Measurements from ENCODE around the gene GLT8D2. TPM values are rescaled to one million over a fixed set of nuclear protein-coding genes. Genes with fewer than 3 reads are reported as not detected.

GLT8D2 gene
- total and polyA plus RNA-seq, 7 donors, result 1.6 to 53.2 (median 12.5) TPM

- peak; percentile 83 to 89 for TF ChIP-seq POLR2A (IDR thresholded peaks at IDR 0.05)
- TF ChIP-seq EP300 (IDR thresholded peaks at IDR 0.05), result peak in 1 of 4 donors; percentile 75
- TF ChIP-seq CTCF (IDR thresholded peaks at IDR 0.05), result no peak
- peak; percentile 93 to 98 (median 96) for TF ChIP-seq POLR2AphosphoS5 (IDR thresholded peaks at IDR 0.05)
- no peaks in the 10 kb centered on the region for H3K9me3 ChIP-seq
- intact Hi-C loops (cut with DNase I), result loop anchor here (1.0 to 5.0 kb wide), 5 partner anchors 9 to 141 kb away; partner anchors contain the start of genes HCFC2 and HSP90B1
- H3K4me1 ChIP-seq, result peaks cover 0 to 59% (median 48%) of the 10 kb centered on the region in 4 donors
- H3K27ac ChIP-seq, result peak within 1 kb of the TSS; percentile 92 to 97 (median 94)
- H3K4me3 ChIP-seq, result peak within 1 kb of the TSS; percentile 67 to 83 (median 73)
- H3K27me3 ChIP-seq, result no peaks in the 10 kb centered on the region
- no peaks in the 10 kb centered on the region for H3K36me3 ChIP-seq
- peak; percentile 99 for DNase-seq
- 4 to 5% methylated on average over 64 of the region's 64 CpGs for WGBS, 2 donors
Observed at GRCh38 chr12:103965590-103966504, 84.1 kb downstream of the GLT8D2 start, which contains the start of gene TDG. Gene TDG (plus strand): TSS chr12:103965872. CDS start chr12:103966038, 166 bp downstream.

GRCh38 chr12:103965255-103965589 lies 84.8 kb downstream of the GLT8D2 start:
- 0 to 1% methylated on average over 11 of the region's 11 CpGs for WGBS, 2 donors
- intact Hi-C loops (cut with DNase I), result loop anchor here (1.0 to 5.0 kb wide), 5 partner anchors 8 to 142 kb away; partner anchors contain the start of genes HCFC2 and HSP90B1
- TF ChIP-seq EP300 (IDR thresholded peaks at IDR 0.05) (no peak), CTCF (IDR thresholded peaks at IDR 0.05) (no peak), POLR2A (IDR thresholded peaks at IDR 0.05) (no peak), POLR2AphosphoS5 (IDR thresholded peaks at IDR 0.05) (no peak)

GRCh38 chr12:103964805-103965204 lies 85.2 kb downstream of the GLT8D2 start:
- intact Hi-C loops (cut with DNase I), result loop anchor here (1.0 to 5.0 kb wide), 5 partner anchors 8 to 142 kb away; partner anchors contain the start of genes HCFC2 and HSP90B1
- no peak for TF ChIP-seq CTCF (IDR thresholded peaks at IDR 0.05)
- no peak for TF ChIP-seq POLR2A (IDR thresholded peaks at IDR 0.05)
- TF ChIP-seq EP300 (IDR thresholded peaks at IDR 0.05), result no peak
- TF ChIP-seq POLR2AphosphoS5 (IDR thresholded peaks at IDR 0.05), result no peak
- WGBS, 2 donors, result 7 to 23% methylated on average over 3 of the region's 3 CpGs
- Histone ChIP-seq H3K9me3 (no peaks in the 10 kb centered on the region), H3K27ac (peak overlapping the region; percentile 92 to 97 (median 94)), H3K4me1 (peaks cover 0 to 59% (median 47%) of the 10 kb centered on the region in 4 donors), H3K36me3 (no peaks in the 10 kb centered on the region), H3K27me3 (no peaks in the 10 kb centered on the region), H3K4me3 (peak overlapping the region; percentile 67 to 83 (median 73))
- DNase-seq, result no peak

More at GRCh38 chr12:103965255-103965589, 84.8 kb downstream of the GLT8D2 start:
- no peak for DNase-seq
- peaks cover 0 to 59% (median 48%) of the 10 kb centered on the region in 4 donors for H3K4me1 ChIP-seq
- no peaks in the 10 kb centered on the region for H3K36me3 ChIP-seq
- H3K4me3 ChIP-seq, result peak overlapping the region; percentile 67 to 83 (median 73)
- no peaks in the 10 kb centered on the region for H3K27me3 ChIP-seq
- no peaks in the 10 kb centered on the region for H3K9me3 ChIP-seq
- peak overlapping the region; percentile 92 to 97 (median 94) for H3K27ac ChIP-seq

- TF ChIP-seq POLR2A (IDR thresholded peaks at IDR 0.05) (no peak), POLR2AphosphoS5 (IDR thresholded peaks at IDR 0.05) (no peak)
- H3K27me3 ChIP-seq, result no peaks in the 10 kb centered on the region
- peaks cover 0 to 39% (median 25%) of the 10 kb centered on the region in 4 donors for H3K4me1 ChIP-seq
- 44 to 61% methylated on average over 1 of the region's 1 CpG for WGBS, 2 donors
- no peak overlapping the region for H3K4me3 ChIP-seq
- no peaks in the 10 kb centered on the region for H3K9me3 ChIP-seq
- no peak for DNase-seq
- intact Hi-C loops (cut with DNase I), result no loop called here
- H3K36me3 ChIP-seq, result no peaks in the 10 kb centered on the region
- H3K27ac ChIP-seq, result no peak overlapping the region
Observed at GRCh38 chr12:103962493-103962892, 87.5 kb downstream of the GLT8D2 start.
